SU-DHL-6 (cell line): ENCODE results near the gene NGLY1.

Experiments used
- H2AFZ ChIP-seq: fragments of 200-600 bp; sonication (generic); 2 replicates; pipeline ENCODE4 v1.6.1; 2014; ENCODE audit warnings: low read depth, mild to moderate bottlenecking, moderate library complexity, mixed read lengths, antibody characterized with exemption, low read length; ENCODE audit not compliant: severe bottlenecking
- H3F3A ChIP-seq: fragments of 200-600 bp; shearing (Covaris generic); 2 replicates; pipeline ENCODE4 v1.6.0; 2016; ENCODE audit warnings: antibody characterized with exemption, mild to moderate bottlenecking; ENCODE audit not compliant: insufficient read depth
- H3K27ac ChIP-seq: fragments of 200-600 bp; sonication (generic); 2 replicates; pipeline ENCODE4 v1.5.1; 2016; ENCODE audit warnings: low read depth, mild to moderate bottlenecking, low read length, moderate library complexity, mixed read lengths
- H3K27me3 ChIP-seq: fragments of 200-600 bp; sonication (generic), shearing (Covaris generic); 2 replicates; pipeline ENCODE4 v1.6.0; 2014; ENCODE audit warnings: mild to moderate bottlenecking, low read length
- H3K36me3 ChIP-seq: fragments of 200-600 bp; sonication (generic); 2 replicates; pipeline ENCODE4 v1.6.1; 2014; ENCODE audit warnings: mild to moderate bottlenecking, low read length, mixed read lengths
- H3K4me2 ChIP-seq: fragments of 300-600, 200-600 bp; shearing (Covaris generic), sonication (generic); 2 replicates; pipeline ENCODE4 v1.6.0; 2014; ENCODE audit warnings: low read length, low read depth, mild to moderate bottlenecking; ENCODE audit not compliant: poor library complexity, severe bottlenecking
- H3K4me3 ChIP-seq: fragments of 200-600 bp; sonication (generic); 2 replicates; pipeline ENCODE4 v1.5.1; 2014; ENCODE audit warnings: antibody characterized with exemption, low read length, mild to moderate bottlenecking, mixed read lengths; ENCODE audit not compliant: insufficient read depth, poor library complexity, severe bottlenecking
- H3K79me2 ChIP-seq: fragments of 200-600 bp; sonication (generic); 2 replicates; pipeline ENCODE4 v1.6.1; 2014; ENCODE audit warnings: mild to moderate bottlenecking, low read length, moderate library complexity; ENCODE audit not compliant: insufficient read depth
- H3K9ac ChIP-seq: fragments of 200-600 bp; sonication (generic); 2 replicates; pipeline ENCODE4 v1.7.0; 2014; ENCODE audit warnings: mild to moderate bottlenecking, low read length
- H3K9me2 ChIP-seq: fragments of 200-600 bp; sonication (generic); replicated peaks from 2 replicates; pipeline ENCODE4 v1.6.1; 2014; ENCODE audit warnings: low read length; ENCODE audit not compliant: insufficient read depth
- H3K9me3 ChIP-seq: fragments of 200-600 bp; sonication (generic); 2 replicates; pipeline ENCODE4 v1.6.1; 2014; ENCODE audit warnings: low read length, mixed read lengths; ENCODE audit not compliant: insufficient read depth
- H4K20me1 ChIP-seq: fragments of 200-600 bp; sonication (generic); 2 replicates; pipeline ENCODE4 v1.6.1; 2014; ENCODE audit warnings: low read depth, mild to moderate bottlenecking, antibody characterized with exemption, low read length, moderate library complexity, mixed read lengths
- CTCF ChIP-seq: fragments of 200-600 bp; sonication (generic); IDR thresholded peaks from one replicate; pipeline ENCODE4 v1.5.1; 2017; ENCODE audit warnings: antibody characterized with exemption, mild to moderate bottlenecking, low read length, moderate library complexity; ENCODE audit not compliant: insufficient read depth, poor library complexity, severe bottlenecking
- EZH2phosphoT487 ChIP-seq: fragments of 200-600 bp; sonication (generic), shearing (Covaris generic); conservative IDR thresholded peaks from 2 replicates; pipeline ENCODE4 v1.6.1; 2018; ENCODE audit warnings: mild to moderate bottlenecking, antibody characterized with exemption, low read length, moderate library complexity, mixed read lengths

Gene NGLY1

GRCh38 chr3:25817638-25818037 is 34.4 kb upstream of the NGLY1 start:
- Histone ChIP-seq H3K9me2 (no peaks in the 10 kb centered on the region), H3K9ac (no peak overlapping the region), H3K4me3 (no peak overlapping the region), H3F3A (no peaks in the 10 kb centered on the region), H3K27ac (no peak overlapping the region), H3K79me2 (no peaks in the 10 kb centered on the region), H3K4me2 (no peak overlapping the region), H2AFZ (no peak overlapping the region), H4K20me1 (no peaks in the 10 kb centered on the region), H3K27me3 (no peaks in the 10 kb centered on the region; the same call in 1 of the 2 replicates), H3K36me3 (no peaks in the 10 kb centered on the region), H3K9me3 (no peaks in the 10 kb centered on the region)
- TF ChIP-seq EZH2phosphoT487 = no peak
- TF ChIP-seq CTCF = no peak

GRCh38 chr3:25817107-25817506 is 33.9 kb upstream of the NGLY1 start:
- H3K27ac ChIP-seq = no peak overlapping the region
- H3K9ac ChIP-seq = no peak overlapping the region
- H3K36me3 ChIP-seq = no peaks in the 10 kb centered on the region
- no peaks in the 10 kb centered on the region for H3K9me2 ChIP-seq
- H3K4me2 ChIP-seq = no peak overlapping the region
- H3K27me3 ChIP-seq = no peaks in the 10 kb centered on the region; the same call in 1 of the 2 replicates
- no peak for TF ChIP-seq CTCF
- H2AFZ ChIP-seq = no peak overlapping the region
- H3K9me3 ChIP-seq = no peaks in the 10 kb centered on the region
- no peaks in the 10 kb centered on the region for H3F3A ChIP-seq
- no peaks in the 10 kb centered on the region for H3K79me2 ChIP-seq
- no peak overlapping the region for H3K4me3 ChIP-seq
- no peaks in the 10 kb centered on the region for H4K20me1 ChIP-seq

DNA sequence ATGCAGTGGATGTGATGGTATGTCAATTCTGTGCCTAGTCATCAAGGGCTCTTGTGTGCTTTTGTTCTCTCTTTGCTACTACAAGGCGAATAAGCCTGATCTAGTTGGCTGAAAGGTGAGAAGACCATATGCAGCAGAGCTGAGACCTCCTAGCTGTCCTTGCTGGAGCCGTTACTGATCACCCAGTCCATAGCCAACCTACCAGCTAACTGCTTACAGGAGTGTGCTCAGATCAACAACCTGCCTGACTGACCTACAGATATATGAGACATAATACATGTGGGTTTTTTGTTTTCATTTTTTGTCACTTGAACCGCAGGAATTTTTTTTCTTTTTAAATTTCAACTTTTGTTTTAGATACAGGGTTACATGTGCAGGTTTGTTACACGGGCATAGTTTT is 29.4 kb upstream of the NGLY1 start:
- no peaks in the 10 kb centered on the region for H3F3A ChIP-seq
- no peak for TF ChIP-seq EZH2phosphoT487
- no peak for TF ChIP-seq CTCF
- H3K4me2 ChIP-seq = no peak overlapping the region
- no peaks in the 10 kb centered on the region for H3K36me3 ChIP-seq
- H3K79me2 ChIP-seq = no peaks in the 10 kb centered on the region
- H3K9me3 ChIP-seq = no peaks in the 10 kb centered on the region
- H3K4me3 ChIP-seq = no peak overlapping the region
- H3K9ac ChIP-seq = no peak overlapping the region
- H3K27ac ChIP-seq = no peak overlapping the region
- no peaks in the 10 kb centered on the region for H3K9me2 ChIP-seq
- no peaks in the 10 kb centered on the region for H4K20me1 ChIP-seq
- no peaks in the 10 kb centered on the region for H3K27me3 ChIP-seq
- H2AFZ ChIP-seq = no peak overlapping the region

GRCh38 chr3:25804676-25805075 is 21.4 kb upstream of the NGLY1 start:
- Histone ChIP-seq H3K9ac (no peak overlapping the region), H3K9me3 (no peaks in the 10 kb centered on the region), H2AFZ (no peak overlapping the region), H3K9me2 (no peaks in the 10 kb centered on the region), H3F3A (no peaks in the 10 kb centered on the region), H3K27me3 (no peaks in the 10 kb centered on the region), H3K4me3 (no peak overlapping the region), H3K79me2 (no peaks in the 10 kb centered on the region), H4K20me1 (no peaks in the 10 kb centered on the region), H3K27ac (no peak overlapping the region), H3K36me3 (no peaks in the 10 kb centered on the region), H3K4me2 (no peak overlapping the region)
- TF ChIP-seq CTCF (no peak), EZH2phosphoT487 (no peak)
